Measurements from ENCODE around the gene RAVER1. TPM values are rescaled to one million over a fixed set of nuclear protein-coding genes. Genes with fewer than 3 reads are reported as not detected.

Gene RAVER1
- total RNA-seq, 4 donors from 2014 or later = 7.4 to 42.4 (median 16.4) TPM

- TF ChIP-seq CTCF (IDR thresholded peaks at IDR 0.05) (no peak), POLR2A (IDR thresholded peaks at IDR 0.05) (no peak)
- Histone ChIP-seq H3K4me1 (no peaks in the 10 kb centered on the region), H3K27me3 (no peaks in the 10 kb centered on the region), H3K9me3 (no peaks in the 10 kb centered on the region), H3K36me3 (no peaks in the 10 kb centered on the region), H3K27ac (no peak overlapping the region), H3K4me3 (no peak overlapping the region)
- DNase-seq = no peak
- intact Hi-C loops (cut with DNase I; ENCODE audit: low total_unique reads) = no loop called here
Measured at GRCh38 chr19:10321417-10321797, 11.9 kb downstream of the RAVER1 start.

- no peak for TF ChIP-seq CTCF (IDR thresholded peaks at IDR 0.05)
- TF ChIP-seq POLR2A (IDR thresholded peaks at IDR 0.05) = no peak
- H3K27ac ChIP-seq = no peak overlapping the region
- DNase-seq = no peak
- H3K9me3 ChIP-seq = no peaks in the 10 kb centered on the region
- intact Hi-C loops (cut with DNase I; ENCODE audit: low total_unique reads) = no loop called here
- H3K27me3 ChIP-seq = no peaks in the 10 kb centered on the region
- H3K36me3 ChIP-seq = no peaks in the 10 kb centered on the region
- no peaks in the 10 kb centered on the region for H3K4me1 ChIP-seq
- no peak overlapping the region for H3K4me3 ChIP-seq
Measured at GRCh38 chr19:10320602-10321416, 12.5 kb downstream of the RAVER1 start.

- intact Hi-C loops (cut with DNase I; ENCODE audit: low total_unique reads) = no loop called here
- Histone ChIP-seq H3K27ac (no peak overlapping the region), H3K4me1 (peaks cover 0 to 9% of the 10 kb centered on the region in 2 donors), H3K36me3 (no peaks in the 10 kb centered on the region), H3K4me3 (no peak overlapping the region), H3K27me3 (no peaks in the 10 kb centered on the region), H3K9me3 (no peaks in the 10 kb centered on the region)
- TF ChIP-seq CTCF (IDR thresholded peaks at IDR 0.05) (no peak), POLR2A (IDR thresholded peaks at IDR 0.05) (no peak)
- no peak for DNase-seq
Measured at GRCh38 chr19:10318807-10319682, 14.3 kb downstream of the RAVER1 start.

GRCh38 chr19:10317857-10318462, 15.4 kb downstream of the RAVER1 start:
- Histone ChIP-seq H3K4me3 (no peak overlapping the region), H3K27me3 (no peaks in the 10 kb centered on the region), H3K9me3 (no peaks in the 10 kb centered on the region), H3K36me3 (no peaks in the 10 kb centered on the region), H3K4me1 (peaks cover 0 to 9% of the 10 kb centered on the region in 2 donors), H3K27ac (no peak overlapping the region)
- intact Hi-C loops (cut with DNase I; ENCODE audit: low total_unique reads) = no loop called here
- no peak for TF ChIP-seq POLR2A (IDR thresholded peaks at IDR 0.05)
- TF ChIP-seq CTCF (IDR thresholded peaks at IDR 0.05) = no peak
- DNase-seq = no peak

Data from uterus (tissue), 4 donors.